Uterus (tissue), 2 donors: ENCODE measurements around the gene MVK.

Source experiments
- CTCF ChIP-seq, 4 experiments: fragments of 200-600 bp in 2 of 4; fragments of 450-650 bp in 2 of 4; sonication (generic) in 2 of 4; IDR thresholded peaks; one replicate each; pipeline ENCODE4 v1.5.1; 2016 to 2019; ENCODE audit warnings: antibody characterized with exemption in 4 of 4, mild to moderate bottlenecking in 2 of 4, moderate library complexity in 1 of 4
- POLR2A ChIP-seq, 2 donors: fragments of 450-650 bp; IDR thresholded peaks; one replicate each; pipeline ENCODE4 v1.6.1; 2016; ENCODE audit warnings: antibody characterized with exemption in 2 of 2, mild to moderate bottlenecking in 1 of 2, moderate library complexity in 1 of 2

- TF ChIP-seq CTCF (IDR thresholded peaks at IDR 0.05) (no peak), POLR2A (IDR thresholded peaks at IDR 0.05) (no peak)
Observed at GRCh38 chr12:109610523-109610922, 36.9 kb downstream of the MVK start.
